ENCODE results near the gene CECR2.

The CECR2 gene

GRCh38 chr22:17358415-17358814 is 10.8 kb upstream of the CECR2 start:
- no peak for TF ChIP-seq SIN3A (IDR thresholded peaks at IDR 0.05; ENCODE audit: borderline replicate concordance, insufficient read depth, low read length)

GRCh38 chr22:17359501-17359900 is 9.8 kb upstream of the CECR2 start:
- no peak for TF ChIP-seq FOXP2 (optimal IDR thresholded peaks at IDR 0.05; ENCODE audit: borderline replicate concordance, extremely low read depth, extremely low read length, insufficient read depth)
- no peak for TF ChIP-seq SIN3A (IDR thresholded peaks at IDR 0.05; ENCODE audit: borderline replicate concordance, insufficient read depth, low read length)
- no peak for TF ChIP-seq POLR2AphosphoS5 (IDR thresholded peaks at IDR 0.05; ENCODE audit: low read depth, low read length)
- TF ChIP-seq TAF1 (IDR thresholded peaks at IDR 0.05; ENCODE audit: borderline replicate concordance, insufficient read depth, low read length), result no peak
- no peak for TF ChIP-seq REST (IDR thresholded peaks at IDR 0.05; ENCODE audit: insufficient read depth in 1 of 2, low read depth in 2 of 2, low read length in 2 of 2)

- TF ChIP-seq REST (IDR thresholded peaks at IDR 0.05; ENCODE audit: insufficient read depth in 1 of 2, low read depth in 2 of 2, low read length in 2 of 2) (no peak), TAF1 (IDR thresholded peaks at IDR 0.05; ENCODE audit: borderline replicate concordance, insufficient read depth, low read length) (no peak), FOXP2 (optimal IDR thresholded peaks at IDR 0.05; ENCODE audit: borderline replicate concordance, extremely low read depth, extremely low read length, insufficient read depth) (no peak), POLR2AphosphoS5 (IDR thresholded peaks at IDR 0.05; ENCODE audit: low read depth, low read length) (no peak), SIN3A (IDR thresholded peaks at IDR 0.05; ENCODE audit: borderline replicate concordance, insufficient read depth, low read length) (no peak)
Observed at GRCh38 chr22:17366329-17366728, 2.9 kb upstream of the CECR2 start.

DNA sequence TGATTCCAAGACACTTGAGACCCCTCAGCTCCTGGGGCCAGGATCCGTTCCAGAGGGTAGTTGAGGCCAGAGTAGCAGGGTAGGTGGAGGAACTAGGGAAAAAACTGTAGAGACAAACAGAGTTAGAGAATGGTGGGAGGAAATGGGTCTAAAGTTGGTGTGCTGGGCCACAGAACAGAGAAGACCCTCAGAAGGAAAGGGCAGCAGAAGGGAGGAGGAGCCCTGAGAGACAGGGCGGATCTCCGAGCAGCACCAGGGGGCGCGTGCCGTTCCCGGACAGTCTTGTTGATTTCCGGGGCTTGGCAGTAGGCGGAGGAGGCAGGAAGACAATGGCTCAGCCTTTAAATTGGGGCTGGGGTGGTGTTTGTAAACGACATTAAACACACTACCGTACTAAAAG is 2.4 kb upstream of the CECR2 start:
- TF ChIP-seq FOXP2 (optimal IDR thresholded peaks at IDR 0.05; ENCODE audit: borderline replicate concordance, extremely low read depth, extremely low read length, insufficient read depth) (peak; percentile 76), REST (IDR thresholded peaks at IDR 0.05; ENCODE audit: insufficient read depth in 1 of 2, low read depth in 2 of 2, low read length in 2 of 2) (no peak)

- TF ChIP-seq SIN3A (IDR thresholded peaks at IDR 0.05; ENCODE audit: borderline replicate concordance, insufficient read depth, low read length), result no peak
Observed at GRCh38 chr22:17368144-17368543, 1.1 kb upstream of the CECR2 start.

GRCh38 chr22:17368554-17369438 is 464 bp upstream of the CECR2 start:
- TF ChIP-seq POLR2AphosphoS5 (IDR thresholded peaks at IDR 0.05; ENCODE audit: low read depth, low read length) (no peak; the same call in 1 of the 2 replicates), TAF1 (IDR thresholded peaks at IDR 0.05; ENCODE audit: borderline replicate concordance, insufficient read depth, low read length) (peak; percentile 39; the same call in 1 of the 2 replicates), FOXP2 (optimal IDR thresholded peaks at IDR 0.05; ENCODE audit: borderline replicate concordance, extremely low read depth, extremely low read length, insufficient read depth) (no peak), SIN3A (IDR thresholded peaks at IDR 0.05; ENCODE audit: borderline replicate concordance, insufficient read depth, low read length) (peak; percentile 96; the same call in 1 of the 2 replicates), REST (IDR thresholded peaks at IDR 0.05; ENCODE audit: insufficient read depth in 1 of 2, low read depth in 2 of 2, low read length in 2 of 2) (peak in 1 of 2 experiments; percentile 29; a peak in 1 of 4 replicates)

Measured in PFSK-1 (cell line).